Loucy (cell line): Measurements from ENCODE around the gene ANP32B.

Source experiments
- H2AFZ ChIP-seq: fragments of 200-600 bp; sonication (generic); 2 replicates; pipeline ENCODE4 v1.6.0; 2016; ENCODE audit warnings: antibody characterized with exemption, mild to moderate bottlenecking, low read length, moderate library complexity
- H3F3A ChIP-seq: fragments of 200-600 bp; 2 replicates; pipeline ENCODE4 v1.6.0; 2016; ENCODE audit warnings: antibody characterized with exemption, low read depth, mild to moderate bottlenecking
- H3K27me3 ChIP-seq: fragments of 200-600 bp; sonication (generic); 2 replicates; pipeline ENCODE4 v1.6.1; 2014; ENCODE audit warnings: low read length, mild to moderate bottlenecking; ENCODE audit not compliant: insufficient read depth, poor library complexity, severe bottlenecking
- H3K36me3 ChIP-seq: fragments of 200-600 bp; sonication (generic); 2 replicates; pipeline ENCODE4 v1.6.1; 2016; ENCODE audit warnings: low read length; ENCODE audit not compliant: insufficient read depth
- H3K4me1 ChIP-seq: fragments of 200-600 bp; sonication (generic); 2 replicates; pipeline ENCODE4 v1.5.1; 2014; ENCODE audit warnings: low read length, mild to moderate bottlenecking; ENCODE audit not compliant: insufficient read depth, poor library complexity, severe bottlenecking
- H3K4me2 ChIP-seq: fragments of 200-600 bp; sonication (generic); 2 replicates; pipeline ENCODE4 v1.6.0; 2014; ENCODE audit warnings: antibody characterized with exemption, low read length, low read depth, mild to moderate bottlenecking; ENCODE audit not compliant: poor library complexity, severe bottlenecking
- H3K4me3 ChIP-seq: fragments of 200-600 bp; sonication (generic); 2 replicates; pipeline ENCODE4 v1.5.1; 2014; ENCODE audit warnings: low read length, mild to moderate bottlenecking, mixed read lengths; ENCODE audit not compliant: poor library complexity, severe bottlenecking
- H3K79me2 ChIP-seq: fragments of 200-600 bp; sonication (generic); 2 replicates; pipeline ENCODE4 v1.6.1; 2014; ENCODE audit warnings: low read length; ENCODE audit not compliant: insufficient read depth
- H3K9ac ChIP-seq: fragments of 200-600 bp; sonication (generic); 2 replicates; pipeline ENCODE4 v1.6.0; 2014; ENCODE audit warnings: mild to moderate bottlenecking, low read depth, low read length, moderate library complexity; ENCODE audit not compliant: poor library complexity, severe bottlenecking
- H3K9me2 ChIP-seq: fragments of 200-600 bp; sonication (generic); replicated peaks from 2 replicates; pipeline ENCODE4 v1.6.1; 2016; ENCODE audit warnings: low read depth, low read length, mixed read lengths
- H3K9me3 ChIP-seq: fragments of 200-600 bp; sonication (generic); 2 replicates; pipeline ENCODE4 v1.6.1; 2014; ENCODE audit warnings: mild to moderate bottlenecking, antibody characterized with exemption, low read length, low read depth; ENCODE audit not compliant: insufficient read depth
- H4K20me1 ChIP-seq: fragments of 200-600 bp; sonication (generic); 2 replicates; pipeline ENCODE4 v1.6.0; 2014; ENCODE audit warnings: antibody characterized with exemption, low read length, mild to moderate bottlenecking; ENCODE audit not compliant: insufficient read depth, poor library complexity, severe bottlenecking
- EZH2phosphoT487 ChIP-seq: fragments of 200-600 bp; IDR thresholded peaks from 2 replicates; pipeline ENCODE4 v1.6.1; 2018; ENCODE audit warnings: antibody characterized with exemption, mild to moderate bottlenecking, moderate library complexity, borderline replicate concordance
- TF ChIP-seq, protein P1 (sequence below): fragments of 200-600 bp; sonication (generic); conservative IDR thresholded peaks from 2 replicates; pipeline ENCODE4 v1.5.1; 2014; ENCODE audit warnings: mild to moderate bottlenecking, antibody characterized with exemption, low read length

Gene ANP32B

DNA sequence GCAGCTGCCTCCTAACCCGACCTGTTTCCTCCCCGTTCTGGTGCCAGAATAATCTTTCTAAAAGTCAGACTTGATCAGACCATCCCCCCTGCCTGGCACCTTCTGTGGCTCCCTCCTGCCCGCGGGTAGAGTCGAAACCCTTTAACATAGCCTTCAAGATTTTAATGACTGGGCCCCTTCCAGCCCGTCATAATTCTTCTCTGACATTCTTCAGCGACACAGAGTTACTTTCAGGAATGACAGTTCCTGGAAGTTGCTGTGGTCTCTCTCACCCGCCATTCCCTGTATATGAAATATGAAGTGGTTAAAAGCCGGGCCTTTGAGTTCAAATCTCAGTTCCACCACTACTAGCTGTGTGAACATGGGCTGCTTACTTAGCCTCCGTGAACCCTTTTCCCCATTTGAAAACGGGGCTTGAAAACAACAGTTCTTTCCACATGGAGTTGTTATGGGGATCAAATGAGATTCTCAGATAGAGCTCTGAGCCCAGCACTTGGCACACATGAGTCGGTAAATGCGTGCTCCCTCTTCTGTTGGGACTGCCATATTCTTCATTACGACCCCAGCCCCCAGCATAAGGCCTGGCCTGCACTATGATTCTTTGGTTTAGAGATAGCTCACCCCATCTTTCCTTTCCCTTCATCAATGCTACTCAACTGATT lies 74.1 kb downstream of the ANP32B start:
- no peaks in the 10 kb centered on the region for H3K27me3 ChIP-seq
- no peaks in the 10 kb centered on the region for H4K20me1 ChIP-seq
- peak overlapping the region; percentile 57 for H2AFZ ChIP-seq
- 0 out of 2 replicates have a peak, but pooled peaks cover 3% of the 10 kb centered on the region for H3K36me3 ChIP-seq
- peaks cover 27% of the 10 kb centered on the region for H3K4me1 ChIP-seq
- peak overlapping the region; percentile 80 for H3K4me2 ChIP-seq
- no peaks in the 10 kb centered on the region for H3F3A ChIP-seq
- H3K9me2 ChIP-seq: no peaks in the 10 kb centered on the region
- no peak for TF ChIP-seq EZH2phosphoT487
- TF ChIP-seq, protein P1, sequence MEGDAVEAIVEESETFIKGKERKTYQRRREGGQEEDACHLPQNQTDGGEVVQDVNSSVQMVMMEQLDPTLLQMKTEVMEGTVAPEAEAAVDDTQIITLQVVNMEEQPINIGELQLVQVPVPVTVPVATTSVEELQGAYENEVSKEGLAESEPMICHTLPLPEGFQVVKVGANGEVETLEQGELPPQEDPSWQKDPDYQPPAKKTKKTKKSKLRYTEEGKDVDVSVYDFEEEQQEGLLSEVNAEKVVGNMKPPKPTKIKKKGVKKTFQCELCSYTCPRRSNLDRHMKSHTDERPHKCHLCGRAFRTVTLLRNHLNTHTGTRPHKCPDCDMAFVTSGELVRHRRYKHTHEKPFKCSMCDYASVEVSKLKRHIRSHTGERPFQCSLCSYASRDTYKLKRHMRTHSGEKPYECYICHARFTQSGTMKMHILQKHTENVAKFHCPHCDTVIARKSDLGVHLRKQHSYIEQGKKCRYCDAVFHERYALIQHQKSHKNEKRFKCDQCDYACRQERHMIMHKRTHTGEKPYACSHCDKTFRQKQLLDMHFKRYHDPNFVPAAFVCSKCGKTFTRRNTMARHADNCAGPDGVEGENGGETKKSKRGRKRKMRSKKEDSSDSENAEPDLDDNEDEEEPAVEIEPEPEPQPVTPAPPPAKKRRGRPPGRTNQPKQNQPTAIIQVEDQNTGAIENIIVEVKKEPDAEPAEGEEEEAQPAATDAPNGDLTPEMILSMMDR: no peak
- no peaks in the 10 kb centered on the region for H3K9me3 ChIP-seq
- peak overlapping the region; percentile 76 for H3K4me3 ChIP-seq
- peak overlapping the region; percentile 73 for H3K9ac ChIP-seq
- H3K79me2 ChIP-seq: peaks cover 25% of the 10 kb centered on the region; the same call in 1 of the 2 replicates

DNA sequence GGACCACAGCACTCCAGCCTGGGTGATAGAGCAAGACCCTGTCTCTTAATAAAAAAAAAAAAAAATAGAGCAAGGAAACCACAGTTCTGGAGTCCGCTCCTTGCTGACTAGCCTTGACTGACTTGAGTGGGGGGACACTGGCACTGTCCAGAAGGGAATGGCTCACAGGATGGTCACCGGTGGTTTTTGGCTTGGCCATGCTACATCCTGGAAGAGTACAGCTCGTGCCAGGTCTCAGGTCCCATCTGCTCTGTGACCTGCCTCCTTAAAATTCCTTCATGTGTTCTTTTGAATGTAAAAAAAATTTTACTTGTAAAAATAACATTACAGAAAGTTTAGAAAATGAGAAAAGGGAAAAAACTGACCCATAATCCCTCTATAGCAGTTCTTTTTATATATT lies 79.0 kb downstream of the ANP32B start:
- Histone ChIP-seq H3K4me1 (peaks cover 20% of the 10 kb centered on the region), H3K4me2 (peak overlapping the region; percentile 20), H3K27me3 (no peaks in the 10 kb centered on the region), H3F3A (no peaks in the 10 kb centered on the region), H3K9me3 (no peaks in the 10 kb centered on the region), H3K9ac (peak overlapping the region; percentile 30), H3K4me3 (no peak overlapping the region), H2AFZ (no peak overlapping the region), H3K9me2 (no peaks in the 10 kb centered on the region), H3K79me2 (peaks cover 23% of the 10 kb centered on the region; the same call in 1 of the 2 replicates), H3K36me3 (peaks cover 16% of the 10 kb centered on the region; the same call in 1 of the 2 replicates), H4K20me1 (no peaks in the 10 kb centered on the region)
- TF ChIP-seq, protein P1: no peak
- no peak for TF ChIP-seq EZH2phosphoT487

DNA sequence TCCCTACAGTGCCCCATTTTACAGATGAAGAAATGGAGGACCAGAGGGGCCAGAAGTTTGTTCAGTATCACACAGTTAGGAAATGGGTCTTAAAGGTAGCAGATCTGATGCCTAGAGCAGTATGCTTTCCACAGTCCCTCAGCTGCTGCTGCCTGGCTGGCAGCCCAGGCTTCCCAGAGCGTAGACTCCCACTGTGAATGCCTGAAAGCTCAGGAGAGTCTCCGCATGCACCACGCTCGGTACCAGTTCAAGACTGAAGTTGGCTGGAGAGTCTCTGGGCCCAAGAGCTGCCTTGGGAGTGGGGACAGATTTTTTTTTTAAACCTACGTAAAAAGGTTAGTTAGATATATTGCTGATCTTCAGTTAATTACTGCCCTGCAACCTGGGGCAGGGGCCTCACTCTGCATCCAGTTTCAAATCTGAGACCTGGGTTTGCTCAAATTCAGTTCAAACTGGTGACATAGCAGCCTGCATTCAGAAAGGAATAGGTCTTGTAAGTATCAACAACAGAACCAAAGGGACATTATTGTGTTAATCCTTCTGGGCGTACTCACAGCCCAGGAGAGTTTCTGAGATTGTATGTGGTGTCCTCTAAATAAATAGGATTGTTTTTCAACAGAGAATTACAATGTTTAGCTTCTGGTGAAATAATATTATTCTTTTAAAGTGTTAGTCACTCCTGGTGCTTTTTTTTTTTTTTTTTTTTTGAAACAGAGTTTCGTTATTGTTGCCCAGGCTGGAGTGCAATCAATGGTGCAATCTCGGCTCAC lies 81.7 kb downstream of the ANP32B start:
- H3K4me1 ChIP-seq: no peaks in the 10 kb centered on the region
- no peaks in the 10 kb centered on the region for H3K27me3 ChIP-seq
- H3K9me3 ChIP-seq: no peaks in the 10 kb centered on the region
- no peak overlapping the region for H3K9ac ChIP-seq
- TF ChIP-seq EZH2phosphoT487: no peak
- TF ChIP-seq, protein P1: no peak
- no peaks in the 10 kb centered on the region for H3F3A ChIP-seq
- no peak overlapping the region for H3K4me2 ChIP-seq
- no peaks in the 10 kb centered on the region for H4K20me1 ChIP-seq
- no peak overlapping the region for H3K4me3 ChIP-seq
- peaks cover 4% of the 10 kb centered on the region; the same call in 1 of the 2 replicates for H3K79me2 ChIP-seq
- no peak overlapping the region for H2AFZ ChIP-seq
- H3K36me3 ChIP-seq: peaks cover 16% of the 10 kb centered on the region; the same call in 1 of the 2 replicates
- no peaks in the 10 kb centered on the region for H3K9me2 ChIP-seq
